ENCODE data around the gene TBCEL.
"Not testable (repeated sequence)": the region's sequence is repeated elsewhere in the genome, so short reads cannot be mapped to it uniquely, and the experiment has no call there.

TBCEL gene

GRCh38 chr11:121029813-121030445 lies 6.0 kb downstream of the TBCEL start:
- no peak for DNase-seq

DNA sequence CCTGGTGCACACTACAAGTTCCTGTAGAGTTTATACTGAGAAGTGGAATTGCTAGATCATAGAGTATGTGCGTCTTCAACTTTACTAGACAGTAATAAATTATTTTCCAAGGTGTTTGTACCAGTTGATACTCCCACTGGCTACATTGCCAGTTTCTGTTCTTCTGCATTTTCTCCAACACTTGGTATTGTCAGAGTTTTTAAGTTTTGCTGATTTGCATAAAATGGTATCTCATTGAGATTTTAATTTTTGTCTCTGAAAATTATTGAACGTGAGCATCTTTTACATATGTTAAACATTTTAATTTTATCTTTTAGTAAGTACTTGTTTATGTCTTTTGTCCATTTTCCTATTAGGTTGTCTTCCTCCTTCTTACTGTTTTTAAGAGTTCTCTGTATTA lies 7.3 kb downstream of the TBCEL start:
- no peak for DNase-seq

DNA sequence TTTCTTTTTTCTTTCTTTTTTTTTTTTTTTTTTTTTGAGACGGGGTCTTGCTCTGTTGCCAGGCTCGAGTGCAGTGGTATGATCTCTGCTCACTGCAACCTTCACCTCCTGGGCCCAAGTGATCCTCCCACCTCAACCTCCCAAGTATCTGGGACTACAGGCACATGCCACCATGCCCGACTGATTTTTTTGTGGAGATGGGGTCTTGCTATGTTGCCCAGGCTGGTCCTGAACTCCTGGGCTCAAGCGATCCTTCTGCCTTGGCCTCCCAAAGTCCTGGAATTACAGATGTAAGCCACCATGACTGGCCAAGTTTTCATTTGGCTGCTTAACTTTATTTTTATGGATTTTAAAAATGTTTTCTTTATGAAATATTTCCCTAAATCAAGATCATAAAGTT lies 7.7 kb downstream of the TBCEL start:
- DNase-seq, result not testable (repeated sequence)

GRCh38 chr11:121032546-121032945 lies 8.6 kb downstream of the TBCEL start:
- no peak for DNase-seq

DNA sequence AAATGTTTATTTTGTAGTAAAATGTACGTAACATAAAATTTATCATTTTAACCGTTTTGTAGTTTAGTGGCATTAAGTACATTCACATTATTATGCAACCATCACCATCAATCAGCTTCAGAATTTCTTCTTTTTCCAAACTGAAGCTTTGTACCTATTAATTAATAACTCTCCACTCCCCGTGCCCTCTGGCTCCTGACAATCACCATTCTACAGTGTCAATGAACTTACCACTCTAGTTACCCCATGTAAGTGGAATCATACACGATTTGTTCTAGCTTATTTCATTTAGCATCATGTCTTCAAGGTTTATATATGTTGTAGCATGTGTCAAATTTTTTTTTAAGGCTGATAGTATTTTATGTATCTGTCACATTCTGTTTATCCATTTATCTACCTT lies 9.7 kb downstream of the TBCEL start:
- no peak for DNase-seq

DNA sequence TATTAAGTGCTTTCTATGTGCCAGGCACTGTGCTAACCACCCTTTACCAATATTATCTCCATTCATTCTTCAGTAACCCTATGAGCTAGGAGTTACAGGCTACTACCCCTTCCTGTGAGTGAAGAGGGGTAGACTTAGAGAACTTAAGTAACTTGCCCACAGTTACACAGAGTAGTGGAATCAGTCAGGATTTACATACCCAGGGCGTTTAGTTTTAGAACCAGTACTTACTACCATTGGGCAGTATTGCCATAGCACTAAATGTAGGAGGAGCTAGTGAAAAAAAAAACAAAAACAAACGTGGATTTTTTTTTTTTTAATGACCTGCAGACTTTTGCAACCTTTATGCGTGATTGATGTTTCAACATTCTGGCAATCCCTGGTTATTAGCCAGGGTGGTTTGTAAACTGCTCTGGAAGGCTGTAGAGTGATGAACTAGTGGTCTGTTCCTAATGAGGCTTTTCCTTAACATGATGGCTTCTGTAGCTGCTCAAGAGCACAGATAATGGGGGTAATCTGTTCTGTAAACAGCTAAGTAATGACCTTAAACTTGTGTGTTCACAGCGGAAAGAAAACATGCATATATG lies 11.4 kb downstream of the TBCEL start:
- no peak for DNase-seq

- DNase-seq, result peak; percentile 61
Observed at GRCh38 chr11:121035780-121036179, 11.9 kb downstream of the TBCEL start.

- no peak for DNase-seq
Observed at GRCh38 chr11:121037016-121037415, 13.1 kb downstream of the TBCEL start.

- DNase-seq, result no peak
Observed at GRCh38 chr11:121038648-121039409, 14.9 kb downstream of the TBCEL start.

- DNase-seq, result no peak
Observed at GRCh38 chr11:121039971-121040613, 16.2 kb downstream of the TBCEL start.

DNA sequence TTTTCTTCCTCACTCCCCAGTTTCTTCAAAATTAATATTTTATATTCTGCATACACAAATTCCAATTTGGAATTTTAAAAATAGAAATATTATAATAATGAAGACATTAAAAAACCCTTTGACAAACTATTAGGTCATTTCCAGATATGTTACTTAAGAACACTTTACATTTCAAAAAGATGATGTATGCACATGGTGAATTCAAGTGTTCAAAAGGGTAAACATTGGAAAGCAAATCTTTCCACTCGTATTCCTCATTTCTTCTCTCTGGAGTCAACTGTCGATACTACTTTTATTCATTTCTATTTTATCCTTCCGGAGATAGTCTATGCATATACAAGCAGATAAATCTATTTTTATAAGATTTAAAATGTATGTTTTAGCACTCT lies 16.7 kb downstream of the TBCEL start:
- DNase-seq, result no peak

DNA sequence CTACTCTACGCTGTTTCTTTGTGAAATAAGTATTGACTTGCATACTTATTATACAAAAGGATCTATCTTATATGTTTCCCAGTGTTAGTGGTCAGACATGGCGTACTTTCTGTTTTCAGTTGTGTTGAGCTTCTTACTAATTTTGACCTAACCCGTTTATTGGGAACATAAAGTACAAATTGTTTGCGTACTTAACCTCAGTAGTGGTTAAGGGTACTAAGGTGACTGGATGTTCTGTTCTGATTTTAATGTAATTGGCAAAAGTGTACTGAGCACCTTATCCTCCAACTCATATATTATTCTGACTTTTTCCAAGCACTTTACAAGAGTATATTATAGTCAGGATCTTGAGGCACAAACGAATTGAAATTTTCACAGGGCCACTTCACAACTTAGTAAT lies 17.2 kb downstream of the TBCEL start:
- DNase-seq, result no peak

- DNase-seq, result no peak
Observed at GRCh38 chr11:121042296-121042695, 18.4 kb downstream of the TBCEL start.

DNA sequence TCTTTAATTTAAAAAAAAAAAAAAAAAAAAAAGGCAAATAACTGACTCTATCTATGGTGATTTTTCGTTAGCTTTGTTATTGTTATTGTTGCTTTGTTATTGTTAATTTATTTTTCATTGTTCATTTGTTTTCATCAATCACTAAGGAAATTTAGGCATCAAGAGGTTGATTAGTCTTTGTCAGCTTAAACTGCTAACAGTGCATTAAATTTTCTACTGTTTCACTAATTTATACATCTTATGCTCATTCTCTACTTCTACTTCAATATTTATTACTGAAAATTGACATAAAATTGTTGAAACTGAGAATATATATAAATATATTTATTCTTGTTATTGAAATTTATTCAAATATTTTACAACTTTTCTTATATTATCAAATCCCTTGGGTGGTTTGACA lies 24.0 kb downstream of the TBCEL start:
- no peak for DNase-seq

DNA sequence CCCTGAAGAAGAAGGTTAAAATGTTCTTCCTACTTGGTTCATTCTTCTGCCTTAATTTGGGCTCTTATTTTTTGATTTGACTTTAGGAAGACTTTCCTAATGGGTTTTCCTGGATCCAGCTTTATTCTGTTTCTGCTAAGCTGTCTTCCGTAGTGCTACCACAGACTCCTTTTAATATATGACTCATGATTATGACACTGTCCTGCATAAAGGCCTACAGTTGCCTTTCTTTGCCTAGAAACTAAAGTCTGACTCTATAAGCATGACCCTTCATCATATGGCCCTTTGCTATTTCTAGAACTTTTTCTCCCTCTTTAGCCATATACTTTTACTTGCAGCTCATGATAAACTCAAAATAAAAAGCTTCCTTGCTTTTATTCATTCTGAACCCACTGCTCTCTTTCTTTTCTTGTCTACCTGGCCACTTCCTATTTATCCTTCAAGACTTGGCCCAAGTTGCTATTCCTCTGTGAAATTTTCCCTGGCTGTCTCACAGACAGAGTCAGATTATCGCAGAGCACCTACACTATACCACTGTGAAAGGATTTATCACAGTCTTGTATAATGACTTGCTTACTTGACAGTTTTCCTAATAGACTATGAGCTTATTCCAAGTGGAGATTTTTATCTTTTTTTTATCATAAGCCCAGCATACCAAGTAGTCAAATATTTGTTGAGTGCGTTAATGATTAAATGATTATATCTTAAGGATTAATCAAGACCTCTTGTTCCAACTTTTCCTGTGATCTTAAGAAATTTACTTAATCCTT lies 24.7 kb downstream of the TBCEL start:
- no peak for DNase-seq

DNA sequence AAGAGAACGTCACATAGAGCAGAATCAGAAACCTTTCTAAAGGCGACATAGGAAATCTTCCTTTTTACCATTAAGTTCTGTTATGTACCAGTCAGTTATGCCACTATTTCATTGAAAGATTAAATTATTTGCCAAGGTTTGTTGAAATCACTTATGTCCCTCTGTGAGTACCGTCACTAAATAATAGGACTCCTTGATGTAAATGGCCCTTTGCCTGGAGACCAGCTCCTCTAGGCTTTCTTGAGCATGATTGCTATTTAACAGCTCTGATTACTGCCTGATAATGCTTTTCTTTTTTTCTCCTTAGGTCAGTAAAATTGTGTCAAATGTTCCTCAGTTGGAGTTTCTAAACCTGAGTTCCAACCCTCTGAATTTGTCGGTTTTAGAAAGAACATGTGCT lies 29.3 kb downstream of the TBCEL start:
- DNase-seq, result no peak

DNA sequence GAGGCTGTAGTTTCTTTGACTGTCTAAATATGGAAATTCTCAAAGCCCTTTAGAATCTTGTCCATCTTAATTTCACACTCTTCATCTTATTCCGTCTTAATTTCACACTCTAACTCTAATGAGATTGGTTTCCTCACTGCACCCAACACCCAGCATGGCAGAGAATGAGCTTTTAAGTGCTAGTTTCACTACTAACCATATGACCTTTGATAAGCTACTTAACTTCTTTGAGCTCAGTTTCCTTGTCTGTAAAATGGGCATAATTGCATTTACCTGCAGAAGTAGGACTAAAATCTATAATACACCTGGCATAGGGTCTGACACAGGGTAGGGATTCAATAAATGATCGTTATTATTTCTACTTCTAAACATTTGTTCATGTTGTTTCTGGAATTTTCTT lies 30.4 kb downstream of the TBCEL start:
- DNase-seq, result no peak

GRCh38 chr11:121055076-121055475 lies 31.2 kb downstream of the TBCEL start:
- DNase-seq, result no peak

- peak; percentile 4 for DNase-seq
Observed at GRCh38 chr11:121057922-121058321, 34.0 kb downstream of the TBCEL start.

GRCh38 chr11:121058941-121059340 lies 35.0 kb downstream of the TBCEL start:
- peak; percentile 2 for DNase-seq

DNA sequence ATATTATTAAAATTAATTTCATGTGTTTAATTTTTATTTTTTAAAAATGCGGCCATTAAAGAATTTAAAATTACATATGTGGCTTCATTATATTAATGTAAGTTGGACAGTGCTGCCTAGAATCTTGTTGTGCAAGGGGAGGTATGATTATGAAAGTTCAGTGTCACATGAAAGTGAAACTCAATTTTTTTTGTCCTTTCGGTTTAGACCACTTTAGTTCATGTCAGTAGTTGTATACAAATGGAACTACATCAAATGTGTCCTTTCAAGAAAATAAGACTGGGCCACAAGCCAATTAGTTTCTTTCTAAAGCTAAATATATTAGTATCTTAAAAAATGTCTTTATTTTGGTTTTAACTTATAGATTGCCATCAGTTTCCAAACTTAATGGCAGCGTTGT lies 35.7 kb downstream of the TBCEL start:
- DNase-seq, result peak; percentile 74

DNA sequence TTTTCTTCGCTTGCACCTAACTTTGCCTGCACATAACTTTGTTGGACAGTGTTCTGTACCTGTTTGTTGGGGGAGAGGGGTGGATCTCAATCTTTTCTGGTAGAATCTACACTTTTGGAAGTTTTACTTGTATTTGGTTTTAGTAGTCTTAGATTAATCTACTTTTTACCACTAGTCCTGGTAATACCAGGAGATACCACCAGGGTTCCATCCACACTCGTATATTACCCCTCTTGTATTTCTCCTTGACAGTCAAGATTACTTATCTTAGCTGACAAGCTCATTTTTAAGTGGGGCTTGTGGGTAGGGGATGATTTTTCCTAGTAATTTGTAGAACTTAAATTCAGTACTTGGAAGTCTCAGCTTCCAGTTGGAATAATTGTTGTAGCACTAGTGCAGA lies 39.8 kb downstream of the TBCEL start:
- no peak for DNase-seq

DNA sequence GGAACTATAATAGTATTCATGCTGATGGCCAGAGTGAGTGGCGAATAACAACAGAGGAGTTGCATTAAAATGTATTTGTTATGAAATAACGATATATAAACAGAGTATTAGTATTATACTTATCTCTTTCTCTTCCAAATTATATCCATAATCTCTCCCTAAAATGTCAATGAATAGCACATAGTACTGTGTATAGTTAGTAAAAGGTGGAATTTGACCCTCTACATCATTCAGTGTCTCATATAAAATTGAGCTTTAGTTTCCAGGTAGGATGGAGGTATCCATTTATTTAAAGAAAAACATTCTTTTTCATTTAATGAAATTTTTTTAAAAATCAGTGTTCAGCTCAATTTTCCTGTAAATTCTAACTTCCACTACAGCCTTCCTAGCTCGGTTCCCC lies 42.7 kb downstream of the TBCEL start:
- DNase-seq, result no peak

Data from MV-4-11 (cell line).